Hematopoietic multipotent progenitor cell treated with erythropoietin and hydrocortisone succinate and interleukin-3 and kit ligand, for 8 days (in vitro differentiated cells): Measurements from ENCODE around the gene SHISAL1.
"Not testable (repeated sequence)": the region's sequence is repeated elsewhere in the genome, so short reads cannot be mapped to it uniquely, and the experiment has no call there.

Experiments
- DNase-seq: peaks from one replicate; pipeline ENCODE4 v3.0.0-alpha.2; 2015

SHISAL1 gene

DNA sequence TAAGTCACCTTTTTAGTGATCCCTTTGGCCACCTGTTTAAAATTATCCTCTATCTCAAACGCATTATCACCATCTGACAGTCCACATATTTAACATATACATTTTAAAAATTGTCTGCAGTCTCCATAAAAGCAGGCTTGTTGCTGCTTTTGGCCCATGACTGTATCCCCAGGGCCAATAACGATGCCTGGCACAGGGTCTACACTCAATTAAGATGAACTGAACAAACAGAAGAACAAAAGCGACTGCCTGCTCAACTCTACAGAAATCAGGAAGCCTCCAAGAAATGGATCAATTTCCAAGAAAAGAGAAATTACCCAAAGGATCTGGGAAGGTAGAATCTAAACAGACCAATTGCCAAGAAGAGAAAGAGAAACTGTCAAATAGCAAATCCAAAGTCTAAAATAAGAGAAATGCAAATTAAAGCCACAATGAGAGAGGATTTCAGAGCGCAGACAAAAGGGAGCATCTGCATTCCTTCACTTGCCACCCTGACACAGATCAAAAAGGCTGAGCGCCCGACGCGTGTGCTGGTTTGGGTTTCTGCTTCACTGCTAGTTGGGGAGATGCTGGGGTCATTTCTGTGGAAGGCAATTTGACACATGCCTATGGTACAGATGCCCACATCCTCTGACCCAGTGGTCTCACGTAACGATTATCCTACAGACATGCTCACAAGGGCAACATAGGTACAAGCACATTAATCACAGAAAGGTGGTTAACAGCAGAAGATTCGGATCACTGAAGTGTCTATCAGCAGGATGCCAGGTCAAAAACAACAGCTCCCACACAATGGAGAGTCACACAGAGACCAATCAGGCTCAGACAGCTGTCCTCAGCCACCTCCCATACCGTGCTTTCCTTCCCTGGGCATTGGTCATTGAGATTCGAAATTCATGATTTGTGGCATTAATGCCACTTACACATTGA, 55.9 kb downstream of the SHISAL1 start:
- DNase-seq: no peak

DNA sequence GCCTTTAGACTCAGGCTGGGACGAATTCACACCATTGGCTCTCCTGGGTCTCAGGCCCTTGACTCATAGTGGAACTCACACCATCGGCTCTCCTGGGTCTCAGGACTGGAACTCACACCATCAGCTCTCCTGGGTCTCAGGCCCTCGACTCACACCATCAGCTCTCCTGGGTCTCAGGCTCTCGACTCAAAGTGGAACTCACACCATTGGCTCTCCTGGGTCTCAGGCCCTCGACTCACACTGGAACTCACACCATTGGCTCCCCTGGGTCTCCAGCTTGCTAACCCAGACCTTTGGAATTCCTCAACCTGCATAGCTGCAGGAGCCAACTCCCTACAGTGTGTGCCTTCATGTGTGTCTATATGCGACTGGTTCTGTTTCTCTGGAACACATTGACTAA, 56.7 kb downstream of the SHISAL1 start:
- no peak for DNase-seq

DNA sequence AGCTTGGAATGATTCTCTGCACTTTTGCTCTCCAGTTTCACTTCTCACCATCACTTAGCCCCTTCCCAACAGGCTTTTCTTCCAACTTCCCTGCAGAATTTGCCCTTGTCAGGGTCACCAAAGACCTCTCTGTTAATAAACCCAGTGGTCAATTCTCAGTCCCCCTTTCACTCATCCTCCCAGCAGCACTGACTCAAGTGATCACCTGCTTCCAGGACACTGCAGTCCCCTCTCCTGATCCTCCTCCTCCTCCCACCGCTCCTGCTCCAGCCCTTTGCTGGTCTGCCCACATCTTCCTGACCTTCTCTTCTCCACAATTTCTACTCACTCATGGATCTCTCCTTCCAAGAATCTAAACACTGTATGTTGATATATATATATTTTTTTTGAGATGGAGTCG, 57.9 kb downstream of the SHISAL1 start:
- DNase-seq: no peak

DNA sequence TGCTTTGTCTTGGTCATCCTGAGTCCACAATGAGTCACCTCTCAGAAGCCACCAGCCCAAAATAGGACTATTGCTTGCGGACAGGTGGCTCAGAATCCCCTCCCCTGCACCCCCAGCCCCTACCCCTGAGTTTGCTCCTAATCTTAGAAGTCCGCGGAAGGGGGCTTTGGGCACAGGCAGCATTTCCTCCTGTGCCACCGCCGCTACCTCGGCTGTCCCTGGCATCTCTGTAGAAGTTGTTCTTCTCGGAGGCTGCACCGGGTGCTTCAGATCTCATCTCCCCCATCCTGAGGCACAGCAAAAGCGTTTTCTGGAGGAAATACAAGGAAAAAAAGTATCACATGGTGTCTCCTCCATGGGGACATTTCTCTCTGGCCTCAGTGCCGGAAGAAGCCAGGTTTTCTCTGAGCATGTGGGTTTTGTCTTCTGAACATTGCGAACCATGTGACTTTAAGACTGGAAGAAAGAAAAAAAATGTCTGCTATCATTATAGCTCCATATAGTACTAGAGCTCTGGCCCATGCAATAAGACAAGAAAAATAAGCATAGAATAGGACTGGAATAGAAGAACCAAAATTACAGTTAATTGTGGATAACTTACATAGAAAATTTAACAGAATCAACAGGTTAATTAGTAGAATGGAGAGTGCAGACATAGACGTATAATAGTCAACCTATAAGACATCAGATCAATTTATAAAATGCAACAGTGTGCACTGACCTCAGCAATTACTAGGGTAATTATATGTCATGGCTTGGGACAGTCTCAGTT, 63.2 kb downstream of the SHISAL1 start:
- DNase-seq: no peak

DNA sequence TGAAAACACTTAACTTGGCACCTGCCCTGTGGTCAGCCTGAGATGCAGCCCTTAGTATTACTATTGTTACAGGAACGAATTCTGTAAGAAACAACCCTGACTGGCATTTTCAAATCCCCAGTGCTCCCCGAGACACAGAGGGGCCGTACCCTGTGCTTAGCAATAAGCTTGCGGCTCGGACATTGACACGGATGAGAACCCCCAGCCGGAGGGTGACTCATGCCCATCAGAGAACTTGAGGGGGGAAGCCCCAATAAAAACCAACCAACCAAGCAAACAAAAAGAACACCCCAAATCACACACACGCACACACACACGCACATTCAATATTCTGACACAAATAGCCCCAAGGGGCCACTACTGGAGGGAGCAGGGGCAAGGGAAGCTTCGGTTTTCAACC, 63.8 kb downstream of the SHISAL1 start:
- DNase-seq: no peak

DNA sequence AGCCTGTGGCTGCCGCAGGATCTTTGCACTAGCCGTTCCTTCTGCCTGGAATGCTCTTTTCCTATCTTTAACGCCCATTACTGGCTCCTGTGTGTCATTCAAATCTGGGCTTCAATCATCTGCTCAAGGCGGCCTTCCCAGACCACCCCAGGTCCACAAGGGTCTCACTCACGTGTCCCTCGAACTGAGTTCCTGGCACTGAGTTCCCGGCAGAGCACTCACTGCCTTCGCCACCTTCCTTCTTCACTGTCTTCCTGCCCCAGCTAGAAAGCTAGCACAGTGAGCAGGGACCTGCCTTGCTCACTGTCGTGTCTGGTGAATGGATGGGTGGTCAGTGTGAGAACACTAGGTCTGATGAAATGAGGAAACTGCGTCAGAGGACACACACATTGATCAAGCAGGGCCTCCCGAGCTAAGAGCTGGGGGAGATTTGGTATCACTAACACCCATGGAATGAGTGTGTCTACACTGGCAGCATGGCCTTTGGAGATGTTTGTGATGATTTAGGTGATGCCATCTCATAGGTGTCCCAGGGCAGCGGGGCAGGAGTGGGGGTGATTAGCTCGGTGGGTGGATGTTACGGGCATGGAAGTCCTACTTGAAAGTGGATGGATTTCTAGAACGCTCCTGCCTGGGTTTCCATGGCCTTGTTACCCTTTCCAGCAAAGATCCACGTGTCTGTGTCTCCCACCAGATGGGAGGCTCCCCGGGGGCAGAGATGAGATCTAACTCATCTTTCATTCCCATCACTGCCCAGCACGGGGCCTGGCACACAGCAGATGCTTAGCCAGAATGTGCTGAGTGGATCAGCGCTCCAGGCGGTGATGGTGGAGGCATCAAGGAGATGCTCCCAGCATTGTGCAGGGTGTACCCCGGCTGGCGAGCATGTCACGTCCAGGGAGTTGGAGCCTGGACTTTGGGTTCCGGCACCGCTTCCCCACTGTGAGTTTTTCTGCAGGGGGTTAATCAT, 64.5 kb downstream of the SHISAL1 start:
- DNase-seq: no peak

DNA sequence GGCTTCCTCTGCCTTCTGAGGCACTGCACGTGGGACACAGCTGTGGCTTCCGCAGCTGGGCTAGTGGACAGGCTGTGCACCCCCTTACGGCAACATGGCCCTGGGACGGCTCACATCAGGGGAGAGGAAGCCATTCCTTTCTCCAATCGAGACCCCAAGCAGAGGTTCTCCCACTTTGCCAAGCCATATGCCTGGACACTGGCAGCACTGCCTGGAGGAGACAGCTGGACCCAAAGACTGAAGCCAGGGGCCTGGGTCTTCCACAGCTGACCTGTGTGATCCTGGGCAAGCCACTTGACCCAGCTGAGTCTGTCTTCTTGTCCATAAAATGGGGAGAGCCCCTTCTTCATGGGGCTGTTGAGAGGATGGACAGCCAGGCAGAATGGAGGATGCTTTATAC, 65.4 kb downstream of the SHISAL1 start:
- DNase-seq: no peak

DNA sequence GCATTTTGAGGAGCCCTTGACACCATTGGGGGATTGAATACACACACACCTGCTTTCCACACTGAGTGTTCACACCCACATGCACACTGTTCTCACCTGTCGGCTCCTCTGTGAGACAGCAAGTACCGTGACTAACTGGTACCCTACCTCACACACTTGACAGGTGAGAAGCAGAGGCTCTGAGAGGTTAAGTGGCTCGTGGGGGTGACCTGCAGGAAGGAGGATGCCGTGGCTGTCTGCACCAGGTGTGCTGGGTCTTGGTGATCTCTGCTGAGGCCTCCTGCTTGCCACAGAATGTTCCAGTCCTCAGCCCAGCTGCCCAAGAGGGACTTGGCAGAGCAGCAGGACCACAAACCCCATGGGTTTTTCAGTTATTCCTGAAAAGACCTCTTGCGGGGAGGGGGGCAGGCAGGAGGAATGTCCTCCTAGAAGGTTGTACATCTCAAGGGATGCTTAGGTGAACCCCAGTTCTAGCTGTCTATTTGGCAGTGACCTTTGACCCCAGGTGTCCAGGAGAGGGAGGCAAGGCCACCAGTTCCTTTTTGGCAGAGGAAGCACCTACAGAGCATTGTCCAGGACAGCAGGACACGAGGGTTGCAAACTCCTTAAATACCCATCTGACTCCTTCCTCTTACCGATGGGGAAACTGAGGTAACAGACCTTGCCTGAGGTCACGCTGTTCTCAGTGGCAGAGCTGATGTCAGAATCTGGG, 66.0 kb downstream of the SHISAL1 start:
- DNase-seq: no peak

DNA sequence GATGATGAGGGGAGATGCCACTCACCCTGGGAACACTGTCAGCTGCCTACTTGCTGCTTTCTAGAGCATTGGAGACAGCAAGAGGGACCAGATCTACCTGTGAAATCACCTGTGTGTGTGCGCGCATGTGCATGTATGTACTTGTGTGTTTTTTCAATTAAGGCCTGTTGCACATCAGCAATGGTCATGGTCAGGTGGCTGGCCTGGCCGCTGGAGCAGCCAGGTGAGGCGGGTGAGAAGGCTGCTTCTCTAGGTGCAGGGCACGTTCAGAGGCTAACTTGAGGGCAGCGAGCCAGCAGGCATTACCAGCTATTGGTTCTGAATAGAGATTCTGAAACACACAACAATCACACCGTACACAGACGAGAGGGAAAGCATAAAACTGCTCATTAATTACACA, 66.9 kb downstream of the SHISAL1 start:
- DNase-seq: no peak

DNA sequence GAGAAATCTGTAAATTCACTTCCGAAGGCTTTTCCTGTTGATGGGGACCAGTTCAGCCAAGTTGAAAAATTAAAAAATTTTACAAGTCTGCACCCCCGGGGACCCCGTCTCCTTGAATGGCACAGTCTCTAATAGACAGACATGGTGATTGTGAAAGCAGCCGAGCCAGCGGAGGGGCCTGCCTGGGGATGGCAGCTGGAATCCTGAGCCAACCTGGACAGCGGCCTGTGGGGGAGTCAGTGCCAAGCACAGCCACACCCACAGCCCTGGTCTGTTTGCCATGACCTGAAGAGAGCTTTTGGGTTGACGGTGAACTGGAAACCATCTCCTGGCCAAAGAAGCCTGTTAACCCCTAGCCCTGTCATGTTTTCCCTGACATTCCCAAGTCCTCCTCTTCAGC, 67.3 kb downstream of the SHISAL1 start:
- no peak for DNase-seq

DNA sequence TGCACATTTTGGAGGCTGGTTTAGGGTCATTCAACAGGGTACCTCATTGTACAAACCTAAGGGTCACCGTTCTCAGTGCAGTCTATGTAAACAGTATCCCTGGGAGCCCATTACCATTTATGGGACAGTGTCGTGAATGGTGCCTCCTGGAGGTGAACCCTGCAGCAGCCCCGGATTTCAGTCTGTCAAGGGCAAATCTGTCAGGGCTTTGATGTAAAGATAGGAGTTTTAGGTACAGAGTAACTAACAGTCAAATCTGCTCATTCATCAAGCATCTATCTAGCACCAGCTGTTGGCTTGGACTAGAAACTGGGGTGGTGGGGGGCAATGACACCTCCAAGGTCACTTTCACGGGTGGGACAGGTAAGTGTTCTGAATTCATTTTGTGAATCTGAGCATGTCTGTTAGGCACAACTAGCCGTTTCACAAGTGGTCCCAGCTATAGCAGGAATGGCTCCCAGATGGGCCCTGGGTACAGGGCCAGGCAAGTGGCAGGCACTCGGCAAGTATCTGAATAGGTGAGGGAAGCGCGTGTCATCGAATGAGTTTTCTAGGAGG, 68.4 kb downstream of the SHISAL1 start:
- no peak for DNase-seq

DNA sequence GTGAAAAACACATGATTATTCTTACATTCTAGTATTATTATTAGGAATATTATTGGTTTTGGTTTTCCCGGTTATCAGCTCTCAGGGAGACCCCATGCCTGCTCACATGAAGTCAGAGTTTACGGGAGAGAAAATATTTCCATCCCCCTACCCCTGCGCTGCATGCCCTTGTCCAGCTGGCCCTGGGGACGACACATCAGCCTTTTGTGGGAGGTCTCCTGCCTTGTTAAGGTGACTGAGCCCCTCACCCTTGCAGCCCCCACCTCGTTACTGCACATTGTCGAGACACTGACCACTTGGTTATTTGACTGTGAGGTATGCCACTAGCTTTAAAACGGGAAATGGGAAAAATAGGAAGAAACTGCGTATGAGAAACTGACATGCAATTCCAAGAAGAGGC, 69.0 kb downstream of the SHISAL1 start:
- no peak for DNase-seq

DNA sequence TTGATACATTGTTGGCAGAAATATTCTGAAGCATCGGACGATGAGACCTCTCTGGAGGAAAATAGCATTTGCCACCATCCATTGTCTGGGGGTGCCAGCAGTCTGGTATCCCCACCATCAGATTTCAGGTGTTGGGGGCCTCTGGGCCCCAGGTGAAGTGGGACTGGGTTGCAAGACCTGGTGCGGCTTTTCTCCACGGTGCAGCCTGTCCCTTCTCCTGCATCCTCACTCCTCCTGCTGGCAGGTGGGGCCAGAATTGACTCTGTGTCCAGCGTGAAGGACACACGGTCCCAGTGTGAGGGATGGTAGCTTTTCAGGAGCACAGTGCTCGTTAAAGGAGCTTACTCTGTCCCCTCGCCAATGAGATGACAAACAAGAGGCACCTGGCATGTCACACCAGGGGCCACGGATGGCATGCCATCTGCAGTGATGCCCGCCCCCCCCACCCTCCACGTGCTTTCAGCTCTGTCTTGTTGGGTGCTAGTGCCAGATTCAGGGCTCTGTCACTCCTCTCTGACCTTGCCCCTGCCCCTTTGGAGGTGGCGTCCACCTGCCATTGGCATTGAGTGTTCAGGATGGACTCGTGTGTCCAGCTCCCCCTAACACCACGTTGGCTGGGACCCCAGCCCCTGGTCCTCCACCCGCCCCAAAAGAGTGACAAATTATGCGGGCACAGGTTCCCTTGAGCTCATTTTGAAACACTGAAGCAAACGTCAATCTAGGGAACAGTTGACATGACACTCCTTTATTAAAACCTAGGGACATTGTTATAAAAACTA, 69.6 kb downstream of the SHISAL1 start:
- no peak for DNase-seq

DNA sequence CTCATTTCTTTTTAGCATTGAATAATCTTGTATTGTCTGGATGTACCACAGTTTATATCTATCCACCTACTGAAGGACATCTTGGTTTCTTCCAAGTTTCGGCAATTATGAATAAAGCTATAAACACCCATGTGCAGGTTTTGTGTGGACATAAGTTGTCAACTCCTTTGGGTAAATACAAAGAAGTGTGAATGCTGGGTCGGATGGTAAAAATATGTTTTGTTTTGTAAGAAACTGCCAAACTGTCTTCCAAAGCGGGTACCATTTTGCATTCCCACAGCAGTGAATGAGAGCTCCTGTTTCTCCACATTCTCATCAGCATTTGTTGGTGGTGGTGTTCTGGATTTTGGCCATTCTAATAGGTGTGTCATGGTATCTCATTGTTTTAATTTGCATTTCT, 71.6 kb downstream of the SHISAL1 start:
- DNase-seq: not testable (repeated sequence)

DNA sequence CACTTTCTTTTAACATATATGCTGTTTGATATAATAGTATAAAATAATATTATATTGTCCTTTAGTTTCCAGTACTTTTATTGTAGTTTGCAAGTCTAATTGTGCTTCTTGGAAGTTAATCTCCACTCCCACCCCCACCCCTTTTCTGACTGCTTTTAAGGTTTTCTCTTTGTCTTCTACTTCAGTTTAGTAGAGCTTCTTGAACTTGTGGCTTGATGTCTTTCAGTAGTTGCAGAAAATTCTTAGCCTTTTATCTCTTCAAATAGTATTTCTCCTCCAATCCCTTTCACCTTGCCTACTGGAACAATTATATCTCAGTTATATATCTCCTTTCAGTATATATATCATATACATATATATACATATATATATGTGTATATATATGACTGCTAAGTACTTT, 75.5 kb downstream of the SHISAL1 start:
- DNase-seq: no peak

DNA sequence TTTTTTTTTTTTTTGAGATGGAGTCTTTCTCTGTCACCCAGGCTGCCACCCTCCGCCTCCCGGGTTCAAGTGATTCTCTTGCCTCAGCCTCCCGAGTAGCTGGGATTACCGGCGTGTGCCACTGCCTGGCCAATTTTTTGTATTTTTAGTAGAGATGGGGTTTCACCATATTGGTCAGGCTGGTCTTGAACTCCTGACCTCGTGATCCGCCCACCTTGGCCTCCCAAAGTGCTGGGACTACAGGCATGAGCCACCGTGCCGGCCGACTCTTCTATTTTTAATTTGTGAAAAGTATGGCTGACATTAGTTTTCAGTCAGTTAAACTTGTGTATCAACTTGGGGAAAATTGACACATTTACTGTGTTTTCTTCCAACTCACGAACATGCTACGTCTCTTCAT, 78.4 kb downstream of the SHISAL1 start:
- DNase-seq: not testable (repeated sequence)

DNA sequence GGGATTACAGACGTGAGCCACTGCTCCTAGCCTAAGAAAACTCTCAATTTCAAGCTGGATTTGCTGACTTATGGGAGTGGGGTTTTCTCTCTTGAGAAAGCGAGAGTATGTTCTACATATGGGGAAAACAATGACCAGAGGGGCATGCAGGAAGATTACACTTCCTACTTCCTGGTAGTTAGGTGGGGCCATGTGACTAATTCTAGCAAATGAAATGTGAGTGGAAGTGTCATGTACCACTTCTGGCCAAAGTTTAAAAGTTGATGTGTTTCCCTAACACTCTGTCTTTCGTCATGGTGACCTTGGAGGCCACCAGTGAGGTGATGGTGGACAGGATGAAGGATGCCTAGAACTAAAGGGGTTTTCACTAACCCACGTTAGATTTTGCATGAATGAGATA, 81.5 kb downstream of the SHISAL1 start:
- DNase-seq: no peak

DNA sequence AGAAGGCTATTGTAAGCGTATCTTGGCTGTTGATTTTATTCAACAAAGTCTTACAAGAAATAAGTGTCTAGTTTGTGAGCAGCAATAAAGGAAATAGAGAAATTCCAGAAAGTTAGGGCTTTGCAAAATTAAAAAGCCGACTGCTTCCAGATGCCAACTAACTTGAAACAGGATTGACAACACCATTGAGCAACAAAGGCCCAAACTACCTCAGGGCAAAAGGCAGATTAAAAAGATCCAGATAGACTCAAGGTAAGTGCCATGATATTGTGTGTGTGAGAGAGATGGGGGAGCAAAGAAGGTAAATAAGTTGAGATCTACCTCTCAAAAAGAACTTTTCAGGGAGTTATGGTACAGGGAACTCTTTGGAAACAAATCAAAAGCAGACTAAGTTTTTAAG, 82.9 kb downstream of the SHISAL1 start:
- no peak for DNase-seq

DNA sequence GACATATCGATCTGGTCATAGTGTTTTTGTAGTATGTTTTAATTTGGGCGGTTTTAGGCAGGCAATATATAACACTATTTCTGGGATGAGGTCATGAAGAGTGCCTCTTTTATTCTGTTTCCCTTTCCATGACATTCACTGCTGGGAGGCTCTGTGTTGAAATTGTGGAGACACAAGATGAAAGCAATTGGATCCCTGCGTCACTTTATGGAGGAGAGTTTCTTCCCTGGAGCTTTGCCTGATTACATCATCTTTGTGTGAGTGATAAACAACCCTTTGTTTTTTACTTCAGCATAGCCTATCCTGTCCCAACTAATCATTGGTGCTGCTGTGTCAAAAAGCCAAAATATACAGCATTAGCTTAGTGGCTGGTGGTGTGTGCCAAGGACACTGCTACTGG, 83.4 kb downstream of the SHISAL1 start:
- no peak for DNase-seq

DNA sequence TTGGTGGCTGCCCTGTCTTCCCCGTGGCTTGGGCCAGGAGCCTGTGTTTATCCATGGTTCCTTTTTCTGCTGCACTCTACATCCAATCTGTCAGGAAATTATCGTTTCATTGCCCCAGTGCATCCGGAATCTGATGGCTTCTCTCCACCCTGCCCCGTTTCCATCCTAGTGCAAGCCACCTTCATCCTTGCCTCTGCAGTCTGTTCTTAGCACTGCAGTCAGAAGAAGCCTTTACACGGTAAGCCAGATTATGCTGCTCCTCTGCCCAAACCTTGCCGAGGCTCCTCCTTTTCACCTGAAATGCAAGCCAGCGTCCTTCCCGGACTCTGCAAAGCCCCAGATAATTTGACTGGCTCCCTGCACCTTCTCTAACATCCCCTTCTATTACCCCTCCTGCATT, 86.9 kb downstream of the SHISAL1 start:
- DNase-seq: no peak

DNA sequence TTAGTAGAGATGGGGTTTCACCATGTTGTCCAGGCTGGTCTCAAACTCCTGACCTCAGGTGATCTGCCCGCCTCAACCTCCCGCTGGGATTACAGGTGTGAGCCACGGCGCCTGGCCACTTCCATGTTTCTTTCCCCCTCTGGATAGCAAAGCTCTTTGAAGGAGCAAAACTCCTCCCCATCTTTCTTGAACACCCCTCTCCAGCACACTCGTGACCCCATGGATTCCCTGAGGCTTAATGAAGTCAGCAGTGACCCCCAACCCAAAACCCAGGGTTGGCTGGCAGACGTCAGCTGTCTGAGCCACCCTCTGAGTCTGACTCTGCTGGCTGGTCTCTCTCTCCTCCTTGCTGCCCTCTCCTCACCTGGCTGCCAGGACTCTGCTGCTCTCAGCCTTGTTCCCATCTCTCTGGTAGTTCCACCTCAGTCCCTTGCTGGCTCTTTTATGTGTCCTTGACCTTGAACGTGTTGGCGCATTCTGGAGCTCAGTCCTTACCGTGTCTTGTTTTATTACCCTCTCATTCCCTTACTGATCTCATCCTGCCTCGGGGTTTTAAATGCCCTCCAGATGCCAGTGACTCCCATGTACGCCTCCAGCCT, 87.6 kb downstream of the SHISAL1 start:
- DNase-seq: no peak
